ENCODE measurements around the gene KLHL20.
A peak's percentile ranks its signal among the peaks of the same experiment; 100 is the strongest.
"Not testable (repeated sequence)": the region's sequence is repeated elsewhere in the genome, so short reads cannot be mapped to it uniquely, and the experiment has no call there.

Gene KLHL20

GRCh38 chr1:173693238-173693637 lies 21.5 kb upstream of the KLHL20 start:
- H3K27ac ChIP-seq: no peak overlapping the region
- no peak for TF ChIP-seq ZFX (IDR thresholded peaks at IDR 0.05; ENCODE audit: borderline replicate concordance)
- no peak for TF ChIP-seq CTCF (IDR thresholded peaks at IDR 0.05)

- H3K27ac ChIP-seq: not testable (repeated sequence)
Observed at GRCh38 chr1:173701299-173701698, 13.5 kb upstream of the KLHL20 start.

GRCh38 chr1:173702736-173703135 lies 12.0 kb upstream of the KLHL20 start:
- TF ChIP-seq ZFX (IDR thresholded peaks at IDR 0.05; ENCODE audit: borderline replicate concordance): no peak
- TF ChIP-seq CTCF (IDR thresholded peaks at IDR 0.05): no peak
- H3K27ac ChIP-seq: no peak overlapping the region

- TF ChIP-seq CTCF (IDR thresholded peaks at IDR 0.05) (no peak), ZFX (IDR thresholded peaks at IDR 0.05; ENCODE audit: borderline replicate concordance) (no peak)
- H3K27ac ChIP-seq: no peak overlapping the region
Observed at GRCh38 chr1:173705117-173705516, 9.7 kb upstream of the KLHL20 start.

- no peak overlapping the region for H3K27ac ChIP-seq
- TF ChIP-seq ZFX (IDR thresholded peaks at IDR 0.05; ENCODE audit: borderline replicate concordance) (no peak), CTCF (IDR thresholded peaks at IDR 0.05) (no peak)
Observed at GRCh38 chr1:173708787-173709186, 6.0 kb upstream of the KLHL20 start.

GRCh38 chr1:173714441-173714758 lies 381 bp upstream of the KLHL20 start:
- no peak for TF ChIP-seq ZFX (IDR thresholded peaks at IDR 0.05; ENCODE audit: borderline replicate concordance)
- TF ChIP-seq CTCF (IDR thresholded peaks at IDR 0.05): no peak
- peak overlapping the region; percentile 83 for H3K27ac ChIP-seq

GRCh38 chr1:173715538-173715844 lies 710 bp downstream of the KLHL20 start:
- H3K27ac ChIP-seq: peak overlapping the region; percentile 83
- no peak for TF ChIP-seq ZFX (IDR thresholded peaks at IDR 0.05; ENCODE audit: borderline replicate concordance)
- no peak for TF ChIP-seq CTCF (IDR thresholded peaks at IDR 0.05)

- TF ChIP-seq CTCF (IDR thresholded peaks at IDR 0.05) (no peak), ZFX (IDR thresholded peaks at IDR 0.05; ENCODE audit: borderline replicate concordance) (no peak)
- no peak overlapping the region for H3K27ac ChIP-seq
Observed at GRCh38 chr1:173717238-173717637, 2.5 kb downstream of the KLHL20 start.

- H3K27ac ChIP-seq: not testable (repeated sequence)
Observed at GRCh38 chr1:173731331-173731730, 16.6 kb downstream of the KLHL20 start.

Measured in 22Rv1 (cell line).